HEK293 (cell line): Measurements from ENCODE around the gene CCDC28B.

ENCODE experiments used
- CTCF ChIA-PET: fragments of 350-600 bp; formaldehyde crosslinking; extraction: SDS; loops from one replicate; lab custom pipeline; 2021; ENCODE audit warnings: antibody characterized with exemption; lab: Yijun Ruan, JAX
- POLR2A ChIA-PET: fragments of 300-600 bp; formaldehyde crosslinking; extraction: SDS; loops from one replicate; lab custom pipeline; 2020; ENCODE audit warnings: antibody characterized with exemption, inconsistent platforms; lab: Yijun Ruan, JAX
- H3K27ac ChIP-seq: fragments of 200-500 bp; sonication (Bioruptor generic); 2 replicates; pipeline ENCODE4 v1.5.1; 2014; ENCODE audit warnings: low read depth, low read length, control low read depth, inconsistent platforms; ENCODE audit errors: extremely low read depth
- H3K36me3 ChIP-seq, 2 experiments: fragments of 200-500 bp in 1 of 2; sonication (Bioruptor generic) in 1 of 2; 1 replicate in 1 of 2; 2 replicates in 1 of 2; pipeline ENCODE4 v1.5.1; 2014 to 2017; ENCODE audit warnings: inconsistent platforms in 2 of 2, low read length in 2 of 2; ENCODE audit not compliant: control insufficient read depth in 2 of 2, insufficient read depth in 1 of 2
- H3K4me1 ChIP-seq: fragments of 200-500 bp; sonication (Bioruptor generic); 2 replicates; pipeline ENCODE4 v1.5.1; 2014; ENCODE audit warnings: mild to moderate bottlenecking, low read length, inconsistent platforms; ENCODE audit not compliant: control insufficient read depth, insufficient read depth
- H3K4me3 ChIP-seq: 2 replicates; pipeline ENCODE4 v1.5.1; 2011; ENCODE audit warnings: low read depth, mild to moderate bottlenecking, control low read depth, low read length, moderate library complexity
- H3K9me3 ChIP-seq: fragments of 200-500 bp; sonication (Bioruptor generic); 2 replicates; pipeline ENCODE4 v1.5.1; 2014; ENCODE audit warnings: low read depth, low read length, inconsistent platforms; ENCODE audit not compliant: control insufficient read depth, insufficient read depth
- BCL11A ChIP-seq: fragments of 450-650 bp; formaldehyde crosslinking; IDR thresholded peaks from 2 replicates; pipeline ENCODE4 v1.5.1; 2016; ENCODE audit warnings: low read depth, missing biosample characterization, missing genetic modification characterization
- GLIS1 ChIP-seq: fragments of 450-650 bp; formaldehyde crosslinking; IDR thresholded peaks from 2 replicates; pipeline ENCODE4 v1.5.1; 2016; ENCODE audit warnings: missing biosample characterization, missing genetic modification characterization
- GLIS2 ChIP-seq: fragments of 450-650 bp; formaldehyde crosslinking; IDR thresholded peaks from 2 replicates; pipeline ENCODE4 v1.5.1; 2016; ENCODE audit warnings: missing biosample characterization, missing genetic modification characterization
- IKZF3 ChIP-seq: fragments of 450-650 bp; IDR thresholded peaks from 2 replicates; pipeline ENCODE4 v1.5.0; 2018; ENCODE audit warnings: missing biosample characterization, mild to moderate bottlenecking, missing genetic modification characterization, moderate library complexity
- KLF16 ChIP-seq: fragments of 450-650 bp; formaldehyde crosslinking; IDR thresholded peaks from 2 replicates; pipeline ENCODE4 v1.5.1; 2017; ENCODE audit warnings: missing biosample characterization, missing genetic modification characterization
- MZF1 ChIP-seq: fragments of 450-650 bp; formaldehyde crosslinking; IDR thresholded peaks from 2 replicates; pipeline ENCODE4 v1.5.1; 2017; ENCODE audit warnings: missing biosample characterization, missing genetic modification characterization, borderline replicate concordance
- PRDM2 ChIP-seq: fragments of 450-650 bp; formaldehyde crosslinking; IDR thresholded peaks from 2 replicates; pipeline ENCODE4 v1.5.1; 2016; ENCODE audit warnings: missing biosample characterization, missing genetic modification characterization, borderline replicate concordance
- WT1 ChIP-seq: fragments of 450-650 bp; formaldehyde crosslinking; IDR thresholded peaks from 2 replicates; pipeline ENCODE4 v1.5.1; 2016; ENCODE audit warnings: missing biosample characterization, missing genetic modification characterization
- ZBTB17 ChIP-seq: fragments of 450-650 bp; formaldehyde crosslinking; IDR thresholded peaks from 2 replicates; pipeline ENCODE4 v1.5.1; 2016; ENCODE audit warnings: missing biosample characterization, missing genetic modification characterization
- ZBTB8A ChIP-seq: fragments of 450-650 bp; formaldehyde crosslinking; IDR thresholded peaks from 2 replicates; pipeline ENCODE4 v1.5.1; 2016; ENCODE audit warnings: missing biosample characterization, missing genetic modification characterization
- ZEB2 ChIP-seq: fragments of 450-650 bp; formaldehyde crosslinking; IDR thresholded peaks from 2 replicates; pipeline ENCODE4 v1.5.1; 2016; ENCODE audit warnings: missing biosample characterization, missing genetic modification characterization
- ZFHX2 ChIP-seq: fragments of 450-650 bp; formaldehyde crosslinking; conservative IDR thresholded peaks from 2 replicates; pipeline ENCODE4 v1.5.1; 2016; ENCODE audit warnings: missing biosample characterization, missing genetic modification characterization
- ZFP69B ChIP-seq: fragments of 450-650 bp; formaldehyde crosslinking; IDR thresholded peaks from 2 replicates; pipeline ENCODE4 v1.5.1; 2016; ENCODE audit warnings: missing biosample characterization, missing genetic modification characterization
- ZNF169 ChIP-seq: fragments of 450-650 bp; formaldehyde crosslinking; IDR thresholded peaks from 2 replicates; pipeline ENCODE4 v1.5.1; 2016; ENCODE audit warnings: missing biosample characterization, missing genetic modification characterization
- ZNF335 ChIP-seq: fragments of 450-650 bp; formaldehyde crosslinking; conservative IDR thresholded peaks from 2 replicates; pipeline ENCODE4 v1.5.1; 2016; ENCODE audit warnings: missing biosample characterization, missing genetic modification characterization
- ZNF426 ChIP-seq: fragments of 450-650 bp; formaldehyde crosslinking; IDR thresholded peaks from 2 replicates; pipeline ENCODE4 v1.5.1; 2017; ENCODE audit warnings: missing biosample characterization, missing genetic modification characterization, mild to moderate bottlenecking, inconsistent platforms, moderate library complexity
- ZNF433 ChIP-seq: fragments of 450-650 bp; formaldehyde crosslinking; IDR thresholded peaks from 2 replicates; pipeline ENCODE4 v1.5.1; 2016; ENCODE audit warnings: missing biosample characterization, missing genetic modification characterization, low read depth
- ZNF473 ChIP-seq: fragments of 450-650 bp; formaldehyde crosslinking; IDR thresholded peaks from 2 replicates; pipeline ENCODE4 v1.5.1; 2017; ENCODE audit warnings: missing biosample characterization, missing genetic modification characterization
- ZNF596 ChIP-seq: fragments of 450-650 bp; IDR thresholded peaks from 2 replicates; pipeline ENCODE4 v1.5.0; 2018; ENCODE audit warnings: missing biosample characterization, mild to moderate bottlenecking, missing genetic modification characterization, moderate library complexity
- ZNF600 ChIP-seq: fragments of 450-650 bp; formaldehyde crosslinking; IDR thresholded peaks from 2 replicates; pipeline ENCODE4 v1.5.1; 2016; ENCODE audit warnings: missing biosample characterization, missing genetic modification characterization
- ZNF623 ChIP-seq: fragments of 450-650 bp; formaldehyde crosslinking; IDR thresholded peaks from 2 replicates; pipeline ENCODE4 v1.5.1; 2016; ENCODE audit warnings: missing biosample characterization, missing genetic modification characterization
- ZNF629 ChIP-seq: fragments of 450-650 bp; formaldehyde crosslinking; IDR thresholded peaks from 2 replicates; pipeline ENCODE4 v1.5.1; 2017; ENCODE audit warnings: missing biosample characterization, missing genetic modification characterization
- ZNF747 ChIP-seq: fragments of 450-650 bp; formaldehyde crosslinking; IDR thresholded peaks from 2 replicates; pipeline ENCODE4 v1.5.1; 2016; ENCODE audit warnings: missing biosample characterization, missing genetic modification characterization
- TF ChIP-seq, protein P1 (sequence below): fragments of 450-650 bp; formaldehyde crosslinking; IDR thresholded peaks from 2 replicates; pipeline ENCODE4 v1.5.1; 2016; ENCODE audit warnings: missing biosample characterization, missing genetic modification characterization
- TF ChIP-seq, protein P2 (sequence below): fragments of 450-650 bp; formaldehyde crosslinking; IDR thresholded peaks from 2 replicates; pipeline ENCODE4 v1.5.1; 2016; ENCODE audit warnings: missing biosample characterization, missing genetic modification characterization, low read depth

Gene CCDC28B

GRCh38 chr1:32208469-32208868 is 8.1 kb downstream of the CCDC28B start:
- POLR2A ChIA-PET, result interaction anchor here (0.6 to 1.4 kb wide), 7 partner anchors 8 to 136 kb away, joined by 3 to 8 read pairs (median 3); partner anchors contain the start of genes CCDC28B and TMEM39B
- peaks cover 4% of the 10 kb centered on the region for H3K4me1 ChIP-seq
- H3K9me3 ChIP-seq, result no peaks in the 10 kb centered on the region
- H3K27ac ChIP-seq, result no peak overlapping the region
- TF ChIP-seq PRDM2 (tag by site-specific recombination) (no peak), MZF1 (tag by site-specific recombination) (0 out of 2 replicates have a peak, but pooled peaks have one; percentile 20)
- TF ChIP-seq, all 188 proteins: peak for 1
- CTCF ChIA-PET, result interaction anchor here (0.5 kb wide), 1 partner anchor 108 kb away, joined by 5 read pairs; no protein-coding TSS in a partner anchor
- peaks cover 0 to 46% of the 10 kb centered on the region in 2 experiments; a peak in 1 of 3 replicates for H3K36me3 ChIP-seq
- H3K4me3 ChIP-seq, result no peak overlapping the region

GRCh38 chr1:32208891-32209328 is 8.5 kb downstream of the CCDC28B start, which contains the start of gene DCDC2B:
DCDC2B (plus strand) TSS chr1:32209089; CDS start chr1:32209094, 5 bp downstream.
- POLR2A ChIA-PET, result interaction anchor here (0.6 to 1.4 kb wide), 7 partner anchors 8 to 185 kb away, joined by 3 to 8 read pairs (median 3); partner anchors contain the start of genes BSDC1, CCDC28B and TMEM39B
- Histone ChIP-seq H3K36me3 (peaks cover 0 to 43% of the 10 kb centered on the region in 2 experiments; a peak in 1 of 3 replicates), H3K27ac (no peak within 1 kb of the TSS), H3K9me3 (no peaks in the 10 kb centered on the region), H3K4me1 (peaks cover 4% of the 10 kb centered on the region), H3K4me3 (no peak within 1 kb of the TSS)
- CTCF ChIA-PET, result interaction anchor here (1.0 kb wide), 1 partner anchor 107 kb away, joined by 3 read pairs; no protein-coding TSS in a partner anchor
- TF ChIP-seq GLIS1 (peak; percentile 81), GLIS2 (tag by site-specific recombination) (no peak), ZNF600 (tag by site-specific recombination) (peak; percentile 94), ZBTB8A (no peak), ZNF596 (tag by site-specific recombination) (no peak), ZNF629 (tag by site-specific recombination) (no peak), ZNF473 (tag by site-specific recombination) (no peak), ZNF623 (tag by site-specific recombination) (no peak), ZNF747 (tag by site-specific recombination) (no peak), ZFHX2 (tag by site-specific recombination) (no peak), BCL11A (tag by site-specific recombination) (no peak), ZNF433 (tag by site-specific recombination) (no peak), ZBTB17 (tag by site-specific recombination) (peak; percentile 81), ZEB2 (tag by site-specific recombination) (no peak), ZNF426 (no peak), ZFP69B (tag by site-specific recombination) (no peak; the same call in 1 of the 2 replicates), ZNF335 (tag by site-specific recombination) (no peak), WT1 (tag by site-specific recombination) (no peak), ZNF169 (tag by site-specific recombination) (no peak), KLF16 (tag by site-specific recombination) (no peak), IKZF3 (tag by site-specific recombination) (0 out of 2 replicates have a peak, but pooled peaks have one; percentile 69)
- TF ChIP-seq, protein P1, sequence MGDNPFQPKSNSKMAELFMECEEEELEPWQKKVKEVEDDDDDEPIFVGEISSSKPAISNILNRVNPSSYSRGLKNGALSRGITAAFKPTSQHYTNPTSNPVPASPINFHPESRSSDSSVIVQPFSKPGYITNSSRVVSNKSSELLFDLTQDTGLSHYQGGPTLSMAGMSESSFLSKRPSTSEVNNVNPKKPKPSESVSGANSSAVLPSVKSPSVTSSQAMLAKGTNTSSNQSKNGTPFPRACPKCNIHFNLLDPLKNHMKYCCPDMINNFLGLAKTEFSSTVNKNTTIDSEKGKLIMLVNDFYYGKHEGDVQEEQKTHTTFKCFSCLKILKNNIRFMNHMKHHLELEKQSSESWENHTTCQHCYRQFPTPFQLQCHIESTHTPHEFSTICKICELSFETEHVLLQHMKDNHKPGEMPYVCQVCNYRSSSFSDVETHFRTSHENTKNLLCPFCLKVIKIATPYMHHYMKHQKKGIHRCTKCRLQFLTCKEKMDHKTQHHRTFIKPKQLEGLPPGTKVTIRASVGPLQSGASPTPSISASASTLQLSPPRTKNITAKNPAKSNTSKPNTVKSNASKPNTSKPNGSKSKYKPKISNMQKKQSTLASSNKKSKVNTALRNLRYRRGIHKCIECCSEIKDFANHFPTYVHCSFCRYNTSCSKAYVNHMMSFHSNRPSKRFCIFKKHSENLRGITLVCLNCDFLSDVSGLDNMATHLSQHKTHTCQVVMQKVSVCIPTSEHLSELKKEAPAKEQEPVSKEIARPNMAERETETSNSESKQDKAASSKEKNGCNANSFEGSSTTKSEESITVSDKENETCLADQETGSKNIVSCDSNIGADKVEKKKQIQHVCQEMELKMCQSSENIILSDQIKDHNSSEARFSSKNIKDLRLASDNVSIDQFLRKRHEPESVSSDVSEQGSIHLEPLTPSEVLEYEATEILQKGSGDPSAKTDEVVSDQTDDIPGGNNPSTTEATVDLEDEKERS (tag by site-specific recombination), result no peak
- TF ChIP-seq, protein P2, sequence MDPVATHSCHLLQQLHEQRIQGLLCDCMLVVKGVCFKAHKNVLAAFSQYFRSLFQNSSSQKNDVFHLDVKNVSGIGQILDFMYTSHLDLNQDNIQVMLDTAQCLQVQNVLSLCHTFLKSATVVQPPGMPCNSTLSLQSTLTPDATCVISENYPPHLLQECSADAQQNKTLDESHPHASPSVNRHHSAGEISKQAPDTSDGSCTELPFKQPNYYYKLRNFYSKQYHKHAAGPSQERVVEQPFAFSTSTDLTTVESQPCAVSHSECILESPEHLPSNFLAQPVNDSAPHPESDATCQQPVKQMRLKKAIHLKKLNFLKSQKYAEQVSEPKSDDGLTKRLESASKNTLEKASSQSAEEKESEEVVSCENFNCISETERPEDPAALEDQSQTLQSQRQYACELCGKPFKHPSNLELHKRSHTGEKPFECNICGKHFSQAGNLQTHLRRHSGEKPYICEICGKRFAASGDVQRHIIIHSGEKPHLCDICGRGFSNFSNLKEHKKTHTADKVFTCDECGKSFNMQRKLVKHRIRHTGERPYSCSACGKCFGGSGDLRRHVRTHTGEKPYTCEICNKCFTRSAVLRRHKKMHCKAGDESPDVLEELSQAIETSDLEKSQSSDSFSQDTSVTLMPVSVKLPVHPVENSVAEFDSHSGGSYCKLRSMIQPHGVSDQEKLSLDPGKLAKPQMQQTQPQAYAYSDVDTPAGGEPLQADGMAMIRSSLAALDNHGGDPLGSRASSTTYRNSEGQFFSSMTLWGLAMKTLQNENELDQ (tag by site-specific recombination), result no peak
